ENCODE results near the gene LPA. TPM values are rescaled to one million over a fixed set of nuclear protein-coding genes. Genes with fewer than 3 reads are reported as not detected.

The LPA gene
- total and polyA plus RNA-seq, 2 of the 13 experiments (the other 11 are each of a cell fraction or from before 2014, with no cell fraction given), result not detected

DNA sequence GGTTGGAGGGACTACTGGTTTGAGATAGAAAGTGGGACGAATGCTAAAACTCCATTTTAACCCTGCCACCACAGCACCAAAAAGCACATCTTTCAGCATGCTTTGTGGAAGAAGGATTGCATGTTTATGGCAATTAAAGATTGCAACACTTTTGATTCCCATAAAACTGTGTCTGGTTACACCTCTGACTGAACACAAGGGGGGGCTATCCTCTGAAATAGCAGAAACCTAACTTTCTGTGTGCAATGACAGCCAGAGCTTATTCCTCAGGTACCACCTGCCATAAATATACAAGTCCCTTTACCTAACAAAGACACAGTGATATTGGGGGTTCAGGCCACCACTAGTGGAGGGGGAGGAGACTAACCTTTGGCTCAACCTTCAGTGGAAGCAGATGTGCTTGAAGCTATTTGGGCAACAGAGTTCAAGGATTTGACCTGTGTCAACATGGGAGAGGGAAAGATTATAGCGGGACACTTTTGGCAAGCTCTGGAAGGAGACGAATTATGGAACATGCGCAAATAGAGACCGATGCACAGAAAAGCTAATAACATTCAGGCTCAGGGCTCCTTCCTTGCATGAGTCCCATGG lies 28.4 kb upstream of the LPA start (continued):
- TF ChIP-seq KDM5B (CRISPR knock-in tag; IDR thresholded peaks at IDR 0.05; ENCODE audit: borderline replicate concordance) (no peak), ADNP (CRISPR knock-in tag; IDR thresholded peaks at IDR 0.05) (no peak), ZNF563 (CRISPR knock-in tag; IDR thresholded peaks at IDR 0.05) (no peak), ZNF383 (CRISPR knock-in tag; IDR thresholded peaks at IDR 0.05; ENCODE audit: borderline replicate concordance) (no peak), ZNF891 (CRISPR knock-in tag; IDR thresholded peaks at IDR 0.05) (no peak), ZSCAN22 (CRISPR knock-in tag; IDR thresholded peaks at IDR 0.05) (no peak), KDM6A (CRISPR knock-in tag; IDR thresholded peaks at IDR 0.05; ENCODE audit: low read depth) (no peak), ZNF382 (CRISPR knock-in tag; IDR thresholded peaks at IDR 0.05; ENCODE audit: borderline replicate concordance) (no peak), ZMYM4 (CRISPR knock-in tag; IDR thresholded peaks at IDR 0.05) (peak; percentile 97), ZNF30 (CRISPR knock-in tag; IDR thresholded peaks at IDR 0.05) (no peak), ZC3H4 (CRISPR knock-in tag; IDR thresholded peaks at IDR 0.05; ENCODE audit: borderline replicate concordance) (no peak), POLR2G (IDR thresholded peaks at IDR 0.05; ENCODE audit: low read depth, low read length) (no peak), TAF1 (CRISPR knock-in tag; IDR thresholded peaks at IDR 0.05) (no peak), ZNF775 (CRISPR knock-in tag; IDR thresholded peaks at IDR 0.05; ENCODE audit: borderline replicate concordance) (no peak), AGO2 (optimal IDR thresholded peaks at IDR 0.05; ENCODE audit: low read depth, low read length) (no peak), ZFP36L1 (CRISPR knock-in tag; IDR thresholded peaks at IDR 0.05) (no peak), TCF7 (IDR thresholded peaks at IDR 0.05; ENCODE audit: low read depth) (no peak)
- TF ChIP-seq, protein P1, sequence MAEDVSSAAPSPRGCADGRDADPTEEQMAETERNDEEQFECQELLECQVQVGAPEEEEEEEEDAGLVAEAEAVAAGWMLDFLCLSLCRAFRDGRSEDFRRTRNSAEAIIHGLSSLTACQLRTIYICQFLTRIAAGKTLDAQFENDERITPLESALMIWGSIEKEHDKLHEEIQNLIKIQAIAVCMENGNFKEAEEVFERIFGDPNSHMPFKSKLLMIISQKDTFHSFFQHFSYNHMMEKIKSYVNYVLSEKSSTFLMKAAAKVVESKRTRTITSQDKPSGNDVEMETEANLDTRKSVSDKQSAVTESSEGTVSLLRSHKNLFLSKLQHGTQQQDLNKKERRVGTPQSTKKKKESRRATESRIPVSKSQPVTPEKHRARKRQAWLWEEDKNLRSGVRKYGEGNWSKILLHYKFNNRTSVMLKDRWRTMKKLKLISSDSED (CRISPR knock-in tag; IDR thresholded peaks at IDR 0.05), result no peak
- TF ChIP-seq, protein P2, sequence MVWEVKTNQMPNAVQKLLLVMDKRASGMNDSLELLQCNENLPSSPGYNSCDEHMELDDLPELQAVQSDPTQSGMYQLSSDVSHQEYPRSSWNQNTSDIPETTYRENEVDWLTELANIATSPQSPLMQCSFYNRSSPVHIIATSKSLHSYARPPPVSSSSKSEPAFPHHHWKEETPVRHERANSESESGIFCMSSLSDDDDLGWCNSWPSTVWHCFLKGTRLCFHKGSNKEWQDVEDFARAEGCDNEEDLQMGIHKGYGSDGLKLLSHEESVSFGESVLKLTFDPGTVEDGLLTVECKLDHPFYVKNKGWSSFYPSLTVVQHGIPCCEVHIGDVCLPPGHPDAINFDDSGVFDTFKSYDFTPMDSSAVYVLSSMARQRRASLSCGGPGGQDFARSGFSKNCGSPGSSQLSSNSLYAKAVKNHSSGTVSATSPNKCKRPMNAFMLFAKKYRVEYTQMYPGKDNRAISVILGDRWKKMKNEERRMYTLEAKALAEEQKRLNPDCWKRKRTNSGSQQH (CRISPR knock-in tag; IDR thresholded peaks at IDR 0.05; ENCODE audit: low read depth), result no peak
- TF ChIP-seq, protein P3, sequence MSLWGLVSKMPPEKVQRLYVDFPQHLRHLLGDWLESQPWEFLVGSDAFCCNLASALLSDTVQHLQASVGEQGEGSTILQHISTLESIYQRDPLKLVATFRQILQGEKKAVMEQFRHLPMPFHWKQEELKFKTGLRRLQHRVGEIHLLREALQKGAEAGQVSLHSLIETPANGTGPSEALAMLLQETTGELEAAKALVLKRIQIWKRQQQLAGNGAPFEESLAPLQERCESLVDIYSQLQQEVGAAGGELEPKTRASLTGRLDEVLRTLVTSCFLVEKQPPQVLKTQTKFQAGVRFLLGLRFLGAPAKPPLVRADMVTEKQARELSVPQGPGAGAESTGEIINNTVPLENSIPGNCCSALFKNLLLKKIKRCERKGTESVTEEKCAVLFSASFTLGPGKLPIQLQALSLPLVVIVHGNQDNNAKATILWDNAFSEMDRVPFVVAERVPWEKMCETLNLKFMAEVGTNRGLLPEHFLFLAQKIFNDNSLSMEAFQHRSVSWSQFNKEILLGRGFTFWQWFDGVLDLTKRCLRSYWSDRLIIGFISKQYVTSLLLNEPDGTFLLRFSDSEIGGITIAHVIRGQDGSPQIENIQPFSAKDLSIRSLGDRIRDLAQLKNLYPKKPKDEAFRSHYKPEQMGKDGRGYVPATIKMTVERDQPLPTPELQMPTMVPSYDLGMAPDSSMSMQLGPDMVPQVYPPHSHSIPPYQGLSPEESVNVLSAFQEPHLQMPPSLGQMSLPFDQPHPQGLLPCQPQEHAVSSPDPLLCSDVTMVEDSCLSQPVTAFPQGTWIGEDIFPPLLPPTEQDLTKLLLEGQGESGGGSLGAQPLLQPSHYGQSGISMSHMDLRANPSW (CRISPR knock-in tag; IDR thresholded peaks at IDR 0.05; ENCODE audit: borderline replicate concordance), result no peak
- TF ChIP-seq, protein P4, sequence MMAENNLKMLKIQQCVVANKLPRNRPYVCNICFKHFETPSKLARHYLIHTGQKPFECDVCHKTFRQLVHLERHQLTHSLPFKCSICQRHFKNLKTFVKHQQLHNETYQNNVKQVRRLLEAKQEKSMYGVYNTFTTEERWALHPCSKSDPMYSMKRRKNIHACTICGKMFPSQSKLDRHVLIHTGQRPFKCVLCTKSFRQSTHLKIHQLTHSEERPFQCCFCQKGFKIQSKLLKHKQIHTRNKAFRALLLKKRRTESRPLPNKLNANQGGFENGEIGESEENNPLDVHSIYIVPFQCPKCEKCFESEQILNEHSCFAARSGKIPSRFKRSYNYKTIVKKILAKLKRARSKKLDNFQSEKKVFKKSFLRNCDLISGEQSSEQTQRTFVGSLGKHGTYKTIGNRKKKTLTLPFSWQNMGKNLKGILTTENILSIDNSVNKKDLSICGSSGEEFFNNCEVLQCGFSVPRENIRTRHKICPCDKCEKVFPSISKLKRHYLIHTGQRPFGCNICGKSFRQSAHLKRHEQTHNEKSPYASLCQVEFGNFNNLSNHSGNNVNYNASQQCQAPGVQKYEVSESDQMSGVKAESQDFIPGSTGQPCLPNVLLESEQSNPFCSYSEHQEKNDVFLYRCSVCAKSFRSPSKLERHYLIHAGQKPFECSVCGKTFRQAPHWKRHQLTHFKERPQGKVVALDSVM (CRISPR knock-in tag; IDR thresholded peaks at IDR 0.05), result no peak
- TF ChIP-seq, protein P5, sequence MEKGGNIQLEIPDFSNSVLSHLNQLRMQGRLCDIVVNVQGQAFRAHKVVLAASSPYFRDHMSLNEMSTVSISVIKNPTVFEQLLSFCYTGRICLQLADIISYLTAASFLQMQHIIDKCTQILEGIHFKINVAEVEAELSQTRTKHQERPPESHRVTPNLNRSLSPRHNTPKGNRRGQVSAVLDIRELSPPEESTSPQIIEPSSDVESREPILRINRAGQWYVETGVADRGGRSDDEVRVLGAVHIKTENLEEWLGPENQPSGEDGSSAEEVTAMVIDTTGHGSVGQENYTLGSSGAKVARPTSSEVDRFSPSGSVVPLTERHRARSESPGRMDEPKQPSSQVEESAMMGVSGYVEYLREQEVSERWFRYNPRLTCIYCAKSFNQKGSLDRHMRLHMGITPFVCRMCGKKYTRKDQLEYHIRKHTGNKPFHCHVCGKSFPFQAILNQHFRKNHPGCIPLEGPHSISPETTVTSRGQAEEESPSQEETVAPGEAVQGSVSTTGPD (CRISPR knock-in tag; IDR thresholded peaks at IDR 0.05), result no peak
